HL-60/S4 treated with retinoic acid at 250 ng/mL for 4 days and 3 days (cell line): ENCODE data around the gene FBXO31.
"Not testable (repeated sequence)": the region's sequence is repeated elsewhere in the genome, so short reads cannot be mapped to it uniquely, and the experiment has no call there.

Experiments
- in situ Hi-C: fragments of 300-500 bp; cut with MboI; formaldehyde crosslinking; loops from 2 replicates; pipeline ENCODE4 v1.7.0; 2022; ENCODE audit warnings: low sequenced_read_pairs

FBXO31 gene

GRCh38 chr16:87344931-87345631 is 38.5 kb downstream of the FBXO31 start:
- in situ Hi-C loops, result no loop called here

GRCh38 chr16:87344165-87344930 is 39.2 kb downstream of the FBXO31 start:
- in situ Hi-C loops, result no loop called here

GRCh38 chr16:87343753-87344050 is 39.9 kb downstream of the FBXO31 start:
- in situ Hi-C loops, result no loop called here

- in situ Hi-C loops, result no loop called here
Measured at GRCh38 chr16:87342978-87343752, 40.4 kb downstream of the FBXO31 start.

GRCh38 chr16:87342504-87342903 is 41.1 kb downstream of the FBXO31 start:
- in situ Hi-C loops, result no loop called here

- in situ Hi-C loops, result no loop called here
Measured at GRCh38 chr16:87340198-87340597, 43.4 kb downstream of the FBXO31 start.

- in situ Hi-C loops, result not testable (repeated sequence)
Measured at GRCh38 chr16:87339724-87340105, 43.9 kb downstream of the FBXO31 start.

GRCh38 chr16:87339086-87339723 is 44.4 kb downstream of the FBXO31 start:
- in situ Hi-C loops, result no loop called here

- in situ Hi-C loops, result no loop called here
Measured at GRCh38 chr16:87338155-87338765, 45.3 kb downstream of the FBXO31 start.

- in situ Hi-C loops, result no loop called here
Measured at GRCh38 chr16:87337262-87337771, 46.3 kb downstream of the FBXO31 start.

GRCh38 chr16:87336434-87337240 is 46.9 kb downstream of the FBXO31 start:
- in situ Hi-C loops, result no loop called here

GRCh38 chr16:87335625-87336433 is 47.7 kb downstream of the FBXO31 start:
- in situ Hi-C loops, result no loop called here

- in situ Hi-C loops, result no loop called here
Measured at GRCh38 chr16:87334651-87335624, 48.6 kb downstream of the FBXO31 start.

GRCh38 chr16:87333581-87334331 is 49.8 kb downstream of the FBXO31 start:
- in situ Hi-C loops, result no loop called here

- in situ Hi-C loops, result no loop called here
Measured at GRCh38 chr16:87333101-87333500, 50.5 kb downstream of the FBXO31 start.

GRCh38 chr16:87332150-87332549 is 51.4 kb downstream of the FBXO31 start:
- in situ Hi-C loops, result no loop called here

- in situ Hi-C loops, result no loop called here
Measured at GRCh38 chr16:87331241-87331801, 52.3 kb downstream of the FBXO31 start.
